Stimulated activated CD4-positive, alpha-beta T cell treated with anti-CD3 and anti-CD28 coated beads, Interleukin-1b, Interleukin-23, amount 100 ng/mL, for 4 hours (primary cell): ENCODE results near the gene ASCC1.
"Not testable (repeated sequence)": the region's sequence is repeated elsewhere in the genome, so short reads cannot be mapped to it uniquely, and the experiment has no call there.

ENCODE experiments used
- DNase-seq, 2 donors: peaks; one replicate each; pipeline ENCODE4 v3.0.0-alpha.2; 2020; ENCODE audit warnings: low read depth in 2 of 2

The ASCC1 gene

GRCh38 chr10:72215611-72216549 is at the start of gene ASCC1, which contains the start of gene ANAPC16:
ASCC1 (minus strand) TSS chr10:72216276; CDS start chr10:72213298, 2,978 bp downstream.
ANAPC16 (plus strand) TSS chr10:72216012; CDS start chr10:72223915, 7,903 bp downstream.
- peak; percentile 90 to 94 for DNase-seq

- DNase-seq, result no peak
These were observed 49.4 kb upstream of the ASCC1 start for GRCh38 chr10:72265508-72265907.

- DNase-seq, result no peak
These were observed 48.5 kb upstream of the ASCC1 start for GRCh38 chr10:72264536-72264935.

GRCh38 chr10:72263613-72264241 is 47.7 kb upstream of the ASCC1 start:
- DNase-seq, result no peak

- no peak for DNase-seq
These were observed 45.8 kb upstream of the ASCC1 start for GRCh38 chr10:72261784-72262404.

GRCh38 chr10:72260976-72261783 is 45.1 kb upstream of the ASCC1 start:
- peak in 1 of 2 donors; percentile 35 for DNase-seq

- DNase-seq, result peak; percentile 56 to 71
These were observed 44.3 kb upstream of the ASCC1 start for GRCh38 chr10:72260239-72260975.

GRCh38 chr10:72259491-72260238 is 43.6 kb upstream of the ASCC1 start:
- DNase-seq, result no peak

GRCh38 chr10:72258617-72259016 is 42.5 kb upstream of the ASCC1 start:
- no peak for DNase-seq

GRCh38 chr10:72257051-72257892 is 41.2 kb upstream of the ASCC1 start:
- no peak for DNase-seq

- DNase-seq, result no peak
These were observed 40.1 kb upstream of the ASCC1 start for GRCh38 chr10:72255977-72256729.

GRCh38 chr10:72254813-72255568 is 38.9 kb upstream of the ASCC1 start:
- no peak for DNase-seq

GRCh38 chr10:72253578-72253977 is 37.5 kb upstream of the ASCC1 start:
- DNase-seq, result no peak

- no peak for DNase-seq
These were observed 36.9 kb upstream of the ASCC1 start for GRCh38 chr10:72252972-72253371.

GRCh38 chr10:72251635-72252034 is 35.6 kb upstream of the ASCC1 start:
- no peak for DNase-seq

GRCh38 chr10:72250666-72251065 is 34.6 kb upstream of the ASCC1 start:
- DNase-seq, result no peak

GRCh38 chr10:72249176-72249862 is 33.2 kb upstream of the ASCC1 start:
- not testable (repeated sequence) for DNase-seq
